GM19025 (cell line): ENCODE results near the gene MUC5B.
"Not testable (repeated sequence)": the region's sequence is repeated elsewhere in the genome, so short reads cannot be mapped to it uniquely, and the experiment has no call there.

ENCODE experiments used
- ATAC-seq: cut with Tn5 transposase; IDR thresholded peaks from one replicate; pipeline ENCODE4 v1.9.1; 2021; ENCODE audit warnings: mild to moderate bottlenecking, low read depth, moderate library complexity; ENCODE audit not compliant: unreplicated experiment

The MUC5B gene

GRCh38 chr11:1260023-1260501 is 37.2 kb downstream of the MUC5B start:
- no peak for ATAC-seq

GRCh38 chr11:1260620-1261019 is 37.8 kb downstream of the MUC5B start:
- no peak for ATAC-seq

- ATAC-seq: no peak
Observed at GRCh38 chr11:1261241-1262071, 38.6 kb downstream of the MUC5B start.

GRCh38 chr11:1262172-1263006 is 39.5 kb downstream of the MUC5B start:
- no peak for ATAC-seq

- no peak for ATAC-seq
Observed at GRCh38 chr11:1263010-1263409, 40.1 kb downstream of the MUC5B start.

GRCh38 chr11:1264444-1264843 is 41.6 kb downstream of the MUC5B start:
- not testable (repeated sequence) for ATAC-seq

- not testable (repeated sequence) for ATAC-seq
Observed at GRCh38 chr11:1265480-1265879, 42.6 kb downstream of the MUC5B start.

GRCh38 chr11:1266976-1267375 is 44.1 kb downstream of the MUC5B start:
- not testable (repeated sequence) for ATAC-seq

- no peak for ATAC-seq
Observed at GRCh38 chr11:1267441-1268100, 44.7 kb downstream of the MUC5B start.

GRCh38 chr11:1269957-1270356 is 47.1 kb downstream of the MUC5B start:
- no peak for ATAC-seq

- no peak for ATAC-seq
Observed at GRCh38 chr11:1270476-1270875, 47.6 kb downstream of the MUC5B start.

- ATAC-seq: no peak
Observed at GRCh38 chr11:1271002-1271401, 48.1 kb downstream of the MUC5B start.

- no peak for ATAC-seq
Observed at GRCh38 chr11:1271406-1271805, 48.5 kb downstream of the MUC5B start.

GRCh38 chr11:1271927-1272326 is 49.1 kb downstream of the MUC5B start:
- ATAC-seq: no peak

GRCh38 chr11:1272531-1272930 is 49.7 kb downstream of the MUC5B start:
- ATAC-seq: no peak

GRCh38 chr11:1274501-1274900 is 51.6 kb downstream of the MUC5B start:
- ATAC-seq: no peak

GRCh38 chr11:1275021-1275420 is 52.2 kb downstream of the MUC5B start:
- ATAC-seq: no peak

- no peak for ATAC-seq
Observed at GRCh38 chr11:1276041-1276790, 53.4 kb downstream of the MUC5B start.

GRCh38 chr11:1276866-1277615 is 54.2 kb downstream of the MUC5B start:
- no peak for ATAC-seq
